Effector memory CD4-positive, alpha-beta T cell (primary cell): ENCODE results near the gene RBL1.
A peak's percentile ranks its signal among the peaks of the same experiment; 100 is the strongest.
"Not testable (repeated sequence)": the region's sequence is repeated elsewhere in the genome, so short reads cannot be mapped to it uniquely, and the experiment has no call there.

Source experiments
- DNase-seq, 3 donors: peaks; one replicate each; pipeline ENCODE4 v3.0.0-alpha.2; 2020
- H3K27ac ChIP-seq: 2 replicates; pipeline ENCODE4 v1.7.0; 2013; ENCODE audit warnings: mild to moderate bottlenecking, low read length, moderate library complexity; ENCODE audit not compliant: insufficient read depth, poor library complexity, severe bottlenecking
- H3K27me3 ChIP-seq: replicated peaks from 2 replicates; pipeline ENCODE4 v1.7.0; 2013; ENCODE audit warnings: mild to moderate bottlenecking, low read length; ENCODE audit not compliant: insufficient read depth, control insufficient read depth, poor library complexity, severe bottlenecking
- H3K36me3 ChIP-seq: 2 replicates; pipeline ENCODE4 v1.7.0; 2013; ENCODE audit warnings: mild to moderate bottlenecking, low read length, moderate library complexity; ENCODE audit not compliant: control insufficient read depth, insufficient read depth
- H3K4me1 ChIP-seq: 2 replicates; pipeline ENCODE4 v1.7.0; 2013; ENCODE audit warnings: low read length, mild to moderate bottlenecking; ENCODE audit not compliant: control insufficient read depth, insufficient read depth, poor library complexity, severe bottlenecking
- H3K4me3 ChIP-seq: 2 replicates; pipeline ENCODE4 v1.7.0; 2013; ENCODE audit warnings: low read length, low read depth, mild to moderate bottlenecking; ENCODE audit not compliant: insufficient read depth, poor library complexity, severe bottlenecking
- H3K9me3 ChIP-seq: 2 replicates; pipeline ENCODE4 v1.7.0; 2013; ENCODE audit warnings: mild to moderate bottlenecking, low read length, moderate library complexity; ENCODE audit not compliant: control insufficient read depth

Gene RBL1

DNA sequence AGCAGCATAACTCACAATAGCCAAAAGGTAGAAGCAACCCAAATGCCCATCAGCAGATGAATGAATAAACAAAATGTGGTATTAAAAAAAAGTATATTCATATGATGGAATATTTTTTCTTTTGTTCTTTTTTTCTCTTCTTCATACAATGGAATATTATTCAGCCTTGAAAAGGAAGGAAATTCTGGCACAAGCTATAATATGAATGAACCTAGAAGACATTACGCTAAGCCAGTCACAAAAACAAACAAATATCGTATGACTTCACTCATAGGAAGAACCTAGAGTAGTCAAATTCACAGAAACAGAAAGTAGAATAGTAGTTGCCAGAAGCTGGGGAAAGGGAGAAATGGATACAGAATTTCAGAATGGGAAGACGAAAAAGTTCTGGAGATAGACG lies 63.7 kb downstream of the RBL1 start:
- Histone ChIP-seq H3K4me1 (no peaks in the 10 kb centered on the region), H3K9me3 (no peaks in the 10 kb centered on the region), H3K27ac (no peak overlapping the region), H3K4me3 (no peak overlapping the region), H3K27me3 (no peaks in the 10 kb centered on the region), H3K36me3 (peaks cover 19% of the 10 kb centered on the region)
- no peak for DNase-seq

DNA sequence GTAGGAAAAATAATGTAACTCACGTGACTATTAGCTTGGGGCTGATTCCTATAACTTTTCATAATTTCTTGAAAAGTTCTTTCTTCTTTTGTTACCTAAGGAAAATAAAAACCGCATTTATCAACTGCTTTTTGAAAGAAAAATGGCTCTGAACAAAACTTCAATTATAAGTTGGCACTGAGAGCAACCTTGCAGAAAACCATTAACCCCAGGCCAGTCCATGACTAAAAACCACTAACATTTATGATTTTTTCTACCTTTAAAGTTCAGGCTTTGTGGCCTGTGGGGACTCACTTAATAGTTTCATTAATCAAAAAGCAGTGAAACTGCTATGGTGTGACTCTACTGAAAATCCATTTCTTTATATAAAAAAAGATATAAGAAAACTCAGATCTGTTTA lies 75.2 kb downstream of the RBL1 start:
- Histone ChIP-seq H3K27ac (no peak overlapping the region), H3K4me3 (no peak overlapping the region), H3K36me3 (peaks cover 18% of the 10 kb centered on the region), H3K27me3 (no peaks in the 10 kb centered on the region), H3K9me3 (no peaks in the 10 kb centered on the region), H3K4me1 (peaks cover 6% of the 10 kb centered on the region)
- no peak for DNase-seq

DNA sequence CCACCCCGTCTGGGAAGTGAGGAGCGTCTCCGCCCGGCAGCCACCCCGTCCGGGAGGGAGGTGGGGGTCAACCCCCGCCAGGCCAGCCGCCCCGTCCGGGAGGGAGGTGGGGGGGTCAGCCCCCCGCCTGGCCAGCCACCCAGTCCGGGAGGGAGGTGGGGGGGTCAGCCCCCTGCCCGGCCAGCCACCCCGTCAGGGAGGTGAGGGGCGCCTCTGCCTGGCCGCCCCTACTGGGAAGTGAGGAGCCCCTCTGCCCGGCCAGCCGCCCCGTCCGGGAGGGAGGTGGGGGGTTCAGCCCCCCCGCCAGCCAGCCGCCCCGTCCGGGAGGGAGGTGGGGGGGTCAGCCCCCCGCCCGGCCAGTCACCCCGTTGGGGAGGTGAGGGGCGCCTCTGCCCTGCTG lies 83.2 kb downstream of the RBL1 start:
- H3K27ac ChIP-seq, H3K27me3 ChIP-seq, H3K36me3 ChIP-seq, H3K4me3 ChIP-seq, DNase-seq, H3K9me3 ChIP-seq: not testable (repeated sequence)
- H3K4me1 ChIP-seq, result peaks cover 18% of the 10 kb centered on the region

DNA sequence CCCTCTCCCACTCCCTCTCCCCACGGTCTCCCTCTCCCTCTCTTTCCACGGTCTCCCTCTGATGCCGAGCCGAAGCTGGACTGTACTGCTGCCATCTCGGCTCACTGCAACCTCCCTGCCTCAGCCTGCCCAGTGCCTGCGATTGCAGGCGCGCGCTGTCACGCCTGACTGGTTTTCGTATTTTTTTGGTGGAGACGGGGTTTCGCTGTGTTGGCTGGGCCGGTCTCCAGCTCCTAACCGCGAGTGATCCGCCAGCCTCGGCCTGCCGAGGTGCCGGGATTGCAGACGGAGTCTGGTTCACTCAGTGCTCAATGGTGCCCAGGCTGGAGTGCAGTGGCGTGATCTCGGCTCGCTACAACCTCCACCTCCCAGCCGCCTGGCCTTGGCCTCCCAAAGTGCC lies 83.9 kb downstream of the RBL1 start:
- peaks cover 17% of the 10 kb centered on the region for H3K4me1 ChIP-seq
- not testable (repeated sequence) for H3K27ac ChIP-seq, H3K27me3 ChIP-seq, H3K9me3 ChIP-seq, H3K36me3 ChIP-seq, H3K4me3 ChIP-seq, DNase-seq

DNA sequence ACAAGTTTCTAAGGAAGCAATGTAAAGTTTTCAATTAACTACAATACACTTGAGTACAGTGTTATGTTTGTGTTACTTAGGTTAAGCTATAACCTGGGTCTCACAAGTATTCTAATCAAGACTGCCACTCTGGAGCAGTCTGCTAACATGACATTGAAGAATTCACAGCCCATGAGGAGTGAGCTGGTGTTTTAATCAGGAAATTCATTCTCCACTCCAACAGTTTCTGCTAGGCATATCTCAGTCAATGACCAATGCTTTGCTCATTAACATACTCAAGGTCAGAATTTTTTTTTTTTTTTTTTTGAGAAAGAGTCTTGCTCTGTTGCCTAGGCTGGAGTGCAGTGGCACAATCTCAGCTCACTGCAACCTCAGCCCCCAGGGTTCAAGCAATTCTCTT lies 84.7 kb downstream of the RBL1 start:
- no peak for DNase-seq
- no peaks in the 10 kb centered on the region for H3K9me3 ChIP-seq
- H3K27ac ChIP-seq, result no peak overlapping the region
- H3K27me3 ChIP-seq, result no peaks in the 10 kb centered on the region
- peaks cover 12% of the 10 kb centered on the region for H3K4me1 ChIP-seq
- no peak overlapping the region for H3K4me3 ChIP-seq
- peaks cover 2% of the 10 kb centered on the region for H3K36me3 ChIP-seq

DNA sequence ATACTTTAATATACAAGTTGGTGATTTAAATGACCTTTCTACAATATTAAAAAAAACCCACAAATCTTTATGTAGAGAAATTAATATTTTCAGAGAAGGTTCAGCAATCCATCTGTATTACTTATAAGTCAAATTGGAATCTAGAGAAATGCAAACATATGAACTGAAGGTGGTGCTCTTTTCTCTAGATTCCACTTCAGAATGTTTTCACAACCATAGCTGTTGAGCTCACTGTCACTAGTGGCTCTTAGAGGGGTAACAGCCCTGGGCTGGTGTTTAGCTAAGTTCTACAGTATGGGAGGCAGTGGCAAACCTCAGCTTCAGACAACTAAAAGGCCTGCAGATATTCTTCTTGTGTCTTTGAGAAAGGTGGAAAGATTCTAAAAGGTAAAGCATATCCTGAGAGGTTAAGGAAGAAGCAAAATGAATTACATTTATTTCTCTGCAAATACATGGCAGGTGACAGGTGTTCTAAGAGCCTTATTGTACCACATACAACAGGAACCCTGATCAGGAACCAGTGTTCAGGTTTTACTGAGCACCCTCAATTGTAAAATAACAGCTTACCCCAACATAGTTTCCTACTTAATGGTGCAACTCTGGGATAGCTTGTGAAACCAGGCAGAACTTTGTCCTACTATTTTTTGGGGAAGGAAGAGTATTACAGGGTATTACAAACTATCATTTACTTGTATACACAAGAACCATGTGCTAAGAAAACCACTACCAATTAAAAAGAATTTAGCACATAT lies 87.7 kb downstream of the RBL1 start:
- DNase-seq, result no peak
- Histone ChIP-seq H3K27me3 (no peaks in the 10 kb centered on the region), H3K4me1 (peaks cover 3% of the 10 kb centered on the region), H3K36me3 (peaks cover 2% of the 10 kb centered on the region), H3K9me3 (no peaks in the 10 kb centered on the region), H3K27ac (no peak overlapping the region), H3K4me3 (no peak overlapping the region)

DNA sequence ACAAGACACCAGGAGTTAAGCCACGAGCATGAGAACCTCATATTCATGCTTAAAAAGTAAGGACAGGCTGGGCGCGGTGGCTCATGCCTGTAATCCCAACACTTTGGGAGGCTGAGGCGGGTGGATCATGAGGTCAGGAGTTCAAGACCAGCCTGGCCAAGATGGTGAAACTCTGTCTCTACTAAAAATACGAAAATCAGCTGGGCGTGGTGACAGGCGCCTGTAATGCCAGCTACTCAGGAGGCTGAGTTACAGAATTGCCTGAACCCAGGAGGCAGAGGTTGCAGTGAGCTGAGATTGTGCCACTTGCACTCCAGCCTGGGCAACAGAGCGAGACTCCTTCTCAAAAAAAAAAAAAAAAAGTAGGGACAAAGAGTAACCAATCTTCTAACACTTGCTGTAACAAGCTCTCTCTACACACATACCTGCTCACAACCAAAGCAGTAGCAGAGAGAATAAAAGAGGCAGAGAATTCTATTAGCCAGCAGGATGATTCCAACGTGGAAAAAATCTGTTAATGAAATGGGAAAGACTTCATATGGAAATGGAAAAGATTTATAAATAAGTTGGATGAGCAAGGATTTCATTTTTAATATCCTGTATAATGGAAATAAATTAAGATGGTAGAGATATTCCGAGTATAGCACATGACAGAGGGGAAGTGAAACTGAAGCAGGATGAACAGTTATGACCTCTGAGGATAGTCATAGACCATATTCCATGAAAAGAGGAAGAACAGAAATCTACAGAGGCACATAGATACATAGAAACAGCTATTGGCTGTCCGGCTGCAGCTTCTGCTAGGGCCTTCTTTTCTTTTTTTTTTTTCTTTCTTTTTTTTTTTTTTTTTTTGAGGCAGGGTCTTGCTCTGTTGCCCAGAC lies 90.5 kb downstream of the RBL1 start:
- H3K4me3 ChIP-seq, H3K4me1 ChIP-seq, H3K27me3 ChIP-seq, H3K9me3 ChIP-seq, H3K27ac ChIP-seq, DNase-seq, H3K36me3 ChIP-seq: not testable (repeated sequence)

DNA sequence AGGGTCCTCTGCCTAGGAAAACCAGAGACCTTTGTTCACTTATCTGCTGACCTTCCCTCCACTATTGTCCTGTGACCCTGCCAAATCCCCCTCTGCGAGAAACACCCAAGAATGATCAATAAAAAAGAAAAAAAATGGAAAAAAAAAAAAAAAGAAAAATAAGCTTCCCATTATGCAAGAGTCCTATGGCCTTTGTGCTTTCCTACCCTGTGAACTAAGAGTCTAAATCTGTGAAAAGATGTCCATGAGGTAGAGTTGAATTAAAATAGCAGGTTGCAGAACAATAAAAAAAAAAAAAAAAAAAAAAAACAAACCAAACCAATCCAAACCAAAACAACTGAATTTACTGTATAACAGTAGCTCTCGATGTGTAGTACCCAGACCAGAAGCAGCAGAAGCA lies 94.2 kb downstream of the RBL1 start:
- not testable (repeated sequence) for H3K4me1 ChIP-seq, H3K9me3 ChIP-seq, H3K27me3 ChIP-seq, H3K27ac ChIP-seq, H3K4me3 ChIP-seq, DNase-seq
- peaks cover 12% of the 10 kb centered on the region for H3K36me3 ChIP-seq

DNA sequence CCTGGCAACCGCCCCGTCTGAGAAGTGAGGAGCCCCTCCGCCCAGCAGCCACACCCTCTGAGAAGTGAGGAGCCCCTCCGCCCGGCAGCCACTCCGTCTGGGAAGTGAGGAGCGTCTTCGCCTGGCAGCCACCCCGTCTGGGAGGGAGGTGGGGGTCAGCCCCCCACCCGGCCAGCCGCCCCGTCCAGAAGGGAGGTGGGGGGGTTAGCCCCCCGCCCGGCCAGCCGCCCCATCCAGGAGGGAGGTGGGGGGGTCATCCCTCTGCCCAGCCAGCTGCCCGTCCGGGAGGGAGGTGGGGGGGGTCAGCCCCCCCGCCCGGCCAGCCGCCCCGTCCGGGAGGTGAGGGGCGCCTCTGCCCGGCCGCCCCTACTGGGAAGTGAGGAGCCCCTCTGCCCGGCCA lies 95.6 kb downstream of the RBL1 start:
- H3K4me3 ChIP-seq, H3K27me3 ChIP-seq, DNase-seq, H3K9me3 ChIP-seq, H3K4me1 ChIP-seq, H3K27ac ChIP-seq: not testable (repeated sequence)
- H3K36me3 ChIP-seq, result peaks cover 12% of the 10 kb centered on the region

DNA sequence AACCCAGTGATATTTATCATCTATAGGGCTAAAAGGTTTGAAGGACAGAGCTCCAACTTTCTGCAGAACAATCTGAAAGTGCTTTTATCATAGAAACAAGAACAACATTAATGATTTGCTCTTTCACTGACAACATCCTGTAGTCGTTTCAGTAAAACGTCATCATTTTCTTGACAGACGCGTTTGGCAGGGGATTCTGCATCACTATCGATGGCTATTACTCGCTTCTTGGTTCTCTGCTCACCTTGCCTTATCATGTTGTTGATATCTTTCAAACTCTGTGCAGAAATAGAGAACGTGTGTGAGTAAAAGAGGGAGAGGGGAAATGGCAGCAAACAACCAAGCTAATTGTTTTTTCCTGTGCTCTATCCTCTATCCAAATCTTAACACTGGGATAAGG lies 97.1 kb downstream of the RBL1 start:
- DNase-seq, result no peak
- no peak overlapping the region for H3K4me3 ChIP-seq
- H3K4me1 ChIP-seq, result no peaks in the 10 kb centered on the region
- H3K27ac ChIP-seq, result peak overlapping the region; percentile 18
- H3K36me3 ChIP-seq, result peaks cover 12% of the 10 kb centered on the region
- no peaks in the 10 kb centered on the region for H3K9me3 ChIP-seq
- no peaks in the 10 kb centered on the region for H3K27me3 ChIP-seq
